Measurements from ENCODE around the gene RGS7BP.

GRCh38 chr5:64502196-64502595 is 3.6 kb upstream of the RGS7BP start:
- TF ChIP-seq ELF1 (IDR thresholded peaks at IDR 0.05; ENCODE audit: borderline replicate concordance, low read depth) (no peak), CTCF (IDR thresholded peaks at IDR 0.05 in 2 of 3, conservative IDR thresholded peaks at IDR 0.05 in 1 of 3; ENCODE audit: borderline replicate concordance in 1 of 3, insufficient read depth in 1 of 3, low read depth in 2 of 3, low read length in 2 of 3) (no peak)
